Activated CD8-positive, alpha-beta memory T cell treated with anti-CD3 and anti-CD28 coated beads, Interleukin-2, amount 50 U/mL, for 1 hour (primary cell): ENCODE measurements around the gene SLC66A2.
"Not testable (repeated sequence)": the region's sequence is repeated elsewhere in the genome, so short reads cannot be mapped to it uniquely, and the experiment has no call there.

ENCODE experiments used
- DNase-seq: peaks from one replicate; pipeline ENCODE4 v3.0.0-alpha.2; 2020; ENCODE audit errors: extremely low read depth

The SLC66A2 gene

DNA sequence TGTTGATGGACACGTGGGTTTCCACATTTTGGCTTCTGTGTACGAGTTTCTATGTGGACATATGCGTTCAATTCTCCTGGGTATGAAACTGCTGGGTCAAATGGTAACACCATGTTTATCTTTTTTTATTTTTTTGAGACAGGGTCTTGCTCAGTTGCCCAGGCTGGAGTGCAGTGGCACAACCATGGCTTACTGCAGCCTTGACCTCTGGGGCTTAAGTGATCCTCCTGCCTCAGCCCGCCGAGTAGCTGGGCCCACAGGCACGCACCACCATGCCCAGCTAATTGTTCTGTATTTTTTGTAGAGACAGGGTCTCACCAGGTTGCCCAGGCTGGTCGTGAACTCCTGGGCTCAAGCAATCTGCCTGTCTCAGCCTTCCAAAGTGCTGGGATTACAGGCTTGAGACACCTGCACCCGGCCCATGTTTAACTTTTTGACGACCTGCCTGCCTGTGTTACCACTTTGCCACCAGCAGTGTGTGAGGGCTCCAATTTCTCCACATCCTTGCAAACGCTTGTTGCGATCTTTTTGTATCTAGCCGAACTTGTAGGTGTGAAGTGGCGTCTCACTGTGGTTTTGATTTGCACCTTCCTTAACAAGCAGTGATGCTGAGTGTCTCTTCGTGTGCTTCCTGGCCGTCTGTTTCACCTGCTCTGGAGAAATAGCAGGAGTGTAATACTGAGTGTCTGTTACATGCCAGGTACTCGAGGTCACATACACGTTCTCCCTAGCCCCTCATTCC is 19.9 kb upstream of the SLC66A2 start:
- DNase-seq = no peak

DNA sequence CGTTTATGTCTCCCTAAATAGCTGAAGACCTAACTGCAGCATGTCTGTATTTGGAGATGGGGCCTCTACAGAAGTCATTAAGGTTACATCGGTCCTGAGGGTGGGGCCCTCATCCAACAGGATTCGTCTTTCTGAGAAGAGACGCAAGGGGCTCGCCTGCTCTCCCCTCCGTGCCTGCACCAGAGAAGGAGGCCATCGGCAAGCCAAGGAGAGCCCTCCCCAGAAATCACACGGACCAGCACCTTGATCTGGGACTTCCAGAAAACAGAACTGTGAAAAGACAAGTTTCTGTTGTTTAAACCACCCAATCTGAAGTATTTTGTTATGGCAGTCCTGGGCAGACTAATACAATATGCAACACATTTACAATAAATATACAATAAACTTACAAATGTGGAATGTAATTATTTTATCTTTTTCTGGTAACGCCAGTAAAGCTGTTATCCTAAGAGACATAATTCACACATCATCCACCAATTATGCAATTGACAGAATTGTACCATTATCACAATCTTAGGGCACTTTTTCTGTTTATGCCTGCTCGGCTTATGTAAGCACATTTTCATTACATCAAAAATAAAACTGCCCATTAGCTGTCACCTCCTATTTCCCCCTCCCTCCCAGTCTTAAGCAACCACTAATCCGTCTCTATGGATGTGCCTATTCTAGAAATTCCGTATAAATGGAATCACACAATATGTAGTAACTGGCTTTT is 19.1 kb upstream of the SLC66A2 start:
- no peak for DNase-seq

DNA sequence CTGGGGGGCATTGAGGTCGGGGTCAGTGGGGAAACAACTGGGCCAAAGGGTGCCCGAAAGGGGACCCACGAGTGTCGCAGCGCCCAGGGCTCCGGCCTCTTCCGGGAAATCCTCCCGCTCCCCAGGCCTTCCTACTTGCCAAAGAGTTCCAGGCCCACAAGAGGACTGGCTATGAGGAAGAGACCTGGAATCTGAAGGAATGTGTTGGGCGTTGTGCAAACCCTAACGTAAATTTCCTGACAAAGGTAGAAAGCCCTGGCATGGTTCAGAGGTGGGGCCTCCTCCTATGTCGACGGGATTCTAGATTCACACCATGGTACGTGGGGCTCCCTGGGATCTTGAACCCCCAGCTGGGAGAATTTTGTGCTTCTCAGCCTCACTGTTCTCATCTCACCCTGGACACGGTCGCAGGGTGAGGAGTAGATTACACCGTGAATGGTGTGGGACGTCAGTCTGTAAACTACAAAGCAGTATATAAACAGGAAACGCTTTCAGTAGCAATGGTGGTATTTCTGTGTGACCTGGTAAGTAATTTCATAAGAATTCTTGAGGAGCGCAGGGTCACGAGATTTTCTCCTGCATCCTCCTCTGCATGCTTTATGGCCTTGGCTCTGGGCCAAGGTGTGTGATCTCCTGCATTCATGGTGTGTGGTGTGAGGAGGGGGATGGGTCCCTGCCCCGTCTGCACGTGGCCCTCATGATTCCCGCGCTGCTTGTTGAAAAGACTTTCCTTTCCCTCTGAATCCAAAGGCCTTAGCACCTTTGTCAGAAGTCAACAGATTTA is 13.9 kb upstream of the SLC66A2 start:
- no peak for DNase-seq

DNA sequence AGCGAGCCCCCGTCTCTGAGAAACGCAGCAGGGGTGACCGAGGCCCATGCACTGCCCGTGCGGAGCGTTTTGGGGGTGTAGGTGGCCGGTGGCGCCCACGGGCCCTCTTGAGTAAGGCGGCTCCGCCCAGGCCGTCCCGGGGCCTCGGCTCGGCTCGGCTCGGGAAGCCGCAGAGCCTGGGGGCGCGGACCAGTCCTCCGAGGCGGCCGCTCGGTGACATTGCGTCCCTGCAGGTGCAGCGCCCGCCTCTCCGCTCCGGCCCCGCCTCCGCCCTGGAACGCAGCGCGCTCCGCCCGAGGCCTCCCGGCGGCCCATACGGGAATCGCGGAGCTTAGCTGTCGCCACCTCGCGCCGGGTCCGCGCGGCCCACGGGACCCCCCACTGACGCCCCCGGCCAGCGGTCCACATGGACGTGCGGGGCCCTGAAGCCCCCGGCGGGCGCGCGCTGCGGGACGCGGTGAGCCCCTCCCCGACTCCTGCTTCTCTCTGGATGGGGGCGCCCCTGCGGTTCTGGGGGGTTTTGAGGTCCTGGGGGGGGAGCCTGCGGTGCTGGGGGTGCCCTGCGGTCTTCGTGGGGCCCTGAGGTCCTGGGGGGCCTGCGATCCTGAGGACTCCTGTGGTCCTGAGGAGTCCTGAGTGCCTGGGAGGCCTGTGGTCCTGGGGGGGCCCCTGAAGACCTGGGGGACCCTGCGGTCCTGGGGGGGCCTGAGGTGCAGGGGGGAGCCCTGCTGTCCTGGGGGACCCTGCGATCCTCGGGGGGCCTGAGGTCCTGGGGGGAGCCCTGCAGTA is 13.1 kb upstream of the SLC66A2 start, which contains the start of gene HSBP1L1:
Gene HSBP1L1 (plus strand): TSS at position 314 of the 789 bp plus-strand sequence. CDS start 93 bp downstream, at position 407.
- no peak for DNase-seq

DNA sequence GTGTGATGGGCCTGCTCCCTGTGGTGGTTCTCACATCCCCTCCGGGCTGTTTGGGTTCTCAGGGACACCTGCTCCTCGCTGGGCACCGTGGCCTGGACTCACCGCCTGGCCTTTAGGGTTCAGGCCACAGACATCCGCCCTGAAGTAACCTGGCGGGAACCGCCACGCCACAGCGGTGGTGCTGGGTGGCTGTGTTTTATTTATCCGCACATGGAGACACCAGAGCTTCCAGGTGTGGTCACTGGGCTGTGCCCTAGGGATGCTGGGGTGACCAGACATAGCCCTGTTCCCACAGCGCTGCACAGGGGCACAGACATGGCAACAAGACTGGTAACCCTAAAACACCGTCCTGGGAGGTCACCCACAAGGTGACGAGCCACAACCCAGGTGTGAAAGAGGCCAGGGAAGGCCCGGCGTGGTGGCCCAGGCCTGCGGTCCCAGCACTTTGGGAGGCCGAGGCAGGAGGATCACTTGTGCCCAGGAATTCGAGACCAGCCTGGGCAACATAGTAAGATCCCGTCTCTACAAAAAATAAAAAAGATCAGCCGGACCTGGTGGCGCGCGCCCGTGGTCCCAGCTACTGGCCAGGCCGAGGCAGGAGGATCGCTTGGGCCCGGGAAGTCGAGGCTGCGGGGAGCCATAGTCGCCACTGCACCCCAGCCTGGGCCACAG is 12.3 kb upstream of the SLC66A2 start:
- no peak for DNase-seq

DNA sequence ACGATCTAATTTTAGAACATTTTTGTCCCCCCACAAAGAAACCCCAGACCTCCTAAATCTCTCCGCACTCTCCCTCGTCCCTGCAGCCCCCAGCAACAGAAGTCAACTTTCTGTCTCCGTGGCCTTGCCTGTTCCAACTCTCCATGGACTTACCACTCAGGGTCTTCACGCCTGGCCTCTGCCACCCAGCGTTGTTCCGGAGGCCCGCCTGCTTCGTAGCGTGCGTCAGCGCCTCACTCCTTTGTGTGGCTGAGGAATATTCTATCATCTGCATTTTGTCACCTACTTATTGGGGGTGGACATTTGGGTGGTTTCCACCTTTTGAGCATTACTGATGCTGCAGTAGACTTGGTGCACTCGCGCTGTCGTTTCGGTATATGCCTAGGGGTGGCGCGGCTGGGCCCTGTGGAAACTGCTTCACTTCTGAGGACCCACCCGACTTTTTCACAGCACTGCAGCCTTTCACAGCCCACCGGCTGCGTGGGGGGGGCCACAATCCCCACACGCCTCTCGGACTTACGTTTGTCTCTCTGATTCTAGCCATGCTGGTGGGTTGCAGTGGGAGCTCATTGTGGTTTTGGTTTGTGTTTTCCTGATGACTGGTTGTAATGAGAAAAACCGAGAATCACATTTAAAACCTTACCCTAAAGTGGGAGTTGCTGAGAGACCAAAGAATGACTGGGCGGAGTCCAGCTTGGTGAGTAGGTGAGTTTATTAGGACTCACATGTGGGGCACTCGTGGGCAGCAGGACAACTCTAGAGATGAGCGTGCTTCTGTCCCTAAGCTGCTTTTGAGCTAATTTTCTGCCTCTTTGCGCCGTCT is 11.6 kb upstream of the SLC66A2 start:
- no peak for DNase-seq

DNA sequence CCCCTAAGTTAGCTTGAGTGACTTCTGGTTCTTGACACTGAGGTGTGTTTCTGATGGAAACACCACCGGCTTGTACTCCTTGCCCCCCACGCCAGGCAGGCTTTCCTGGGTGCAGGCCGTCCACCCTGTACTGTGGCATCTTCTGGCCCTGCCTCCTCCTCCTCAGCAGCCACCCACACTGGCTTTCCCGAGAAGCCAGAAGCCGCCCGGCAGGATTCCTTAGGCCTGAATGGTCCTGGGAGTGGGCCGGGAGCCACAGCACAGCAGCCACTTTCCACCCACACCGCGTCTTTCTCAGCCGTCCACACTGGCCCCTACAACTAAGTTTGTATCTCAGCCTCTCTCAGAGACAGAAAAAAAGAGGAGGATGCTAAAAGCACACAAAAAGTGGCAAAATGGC is 10.9 kb upstream of the SLC66A2 start:
- no peak for DNase-seq

DNA sequence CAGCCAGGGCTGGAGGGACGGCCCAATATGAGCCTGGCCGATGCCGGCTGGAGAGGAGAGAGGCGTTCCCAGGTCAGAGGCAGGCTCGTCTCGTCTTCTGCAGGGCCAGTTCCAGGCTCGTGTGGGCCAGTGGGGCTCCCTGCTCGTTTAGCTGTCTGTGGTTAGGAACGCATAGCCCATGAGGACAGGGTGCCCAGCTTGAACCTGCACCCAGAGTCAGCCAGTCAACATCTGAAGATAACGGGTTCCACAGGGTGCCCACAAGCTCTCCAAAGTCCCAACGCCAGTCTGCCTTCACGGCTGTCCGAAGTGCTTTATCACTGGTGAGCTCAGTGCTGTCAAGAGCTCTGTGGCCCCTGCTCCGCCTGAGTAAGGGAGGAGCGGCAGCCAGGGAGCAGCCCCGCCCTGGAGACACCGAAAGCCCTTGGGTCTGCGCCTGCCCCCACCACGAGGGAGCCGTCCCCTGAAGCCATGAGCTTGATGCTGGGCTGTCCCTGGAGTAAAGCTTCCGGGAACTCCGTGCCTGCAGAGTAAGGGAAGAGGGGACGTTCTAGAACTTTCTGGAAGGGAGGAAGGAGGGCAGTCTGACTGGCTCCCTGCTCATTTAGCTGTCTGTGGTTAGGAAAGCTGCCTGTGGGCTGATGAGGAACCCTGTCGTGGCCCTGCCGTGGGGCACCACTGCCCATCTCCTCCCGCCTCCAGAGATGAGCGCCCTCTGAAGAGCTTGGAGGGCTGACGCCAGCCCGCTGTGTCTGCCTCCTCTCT is 10.3 kb upstream of the SLC66A2 start:
- no peak for DNase-seq

DNA sequence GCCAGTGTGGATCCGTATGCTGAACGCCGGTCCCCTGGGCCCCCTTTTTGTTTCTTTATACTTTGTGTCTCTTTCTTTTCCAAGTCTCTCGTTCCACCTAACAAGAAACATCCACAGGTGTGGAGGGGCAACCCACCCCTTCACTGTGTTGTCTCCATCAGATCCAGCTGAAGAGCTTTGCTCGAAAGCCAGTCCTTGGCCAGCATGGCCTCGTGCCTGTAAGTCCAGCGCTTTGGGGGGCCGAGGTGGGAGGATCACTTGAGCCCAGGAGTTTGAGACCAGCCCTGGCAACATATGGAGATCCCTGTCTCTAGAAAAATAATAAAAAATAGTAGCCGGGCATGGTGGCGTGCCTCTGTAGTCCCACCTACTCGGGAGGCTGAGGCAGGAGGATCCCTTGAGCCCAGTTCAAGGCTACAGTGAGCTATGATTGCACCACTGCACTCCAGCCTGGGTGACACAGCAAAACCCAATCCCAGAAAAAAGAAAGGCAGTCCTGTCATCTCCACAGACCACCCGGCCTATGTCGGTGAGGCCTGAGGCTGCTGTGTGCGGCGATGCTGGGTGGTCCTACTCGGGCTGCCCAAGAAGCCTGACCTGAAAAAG is 9.6 kb upstream of the SLC66A2 start:
- DNase-seq = no peak

DNA sequence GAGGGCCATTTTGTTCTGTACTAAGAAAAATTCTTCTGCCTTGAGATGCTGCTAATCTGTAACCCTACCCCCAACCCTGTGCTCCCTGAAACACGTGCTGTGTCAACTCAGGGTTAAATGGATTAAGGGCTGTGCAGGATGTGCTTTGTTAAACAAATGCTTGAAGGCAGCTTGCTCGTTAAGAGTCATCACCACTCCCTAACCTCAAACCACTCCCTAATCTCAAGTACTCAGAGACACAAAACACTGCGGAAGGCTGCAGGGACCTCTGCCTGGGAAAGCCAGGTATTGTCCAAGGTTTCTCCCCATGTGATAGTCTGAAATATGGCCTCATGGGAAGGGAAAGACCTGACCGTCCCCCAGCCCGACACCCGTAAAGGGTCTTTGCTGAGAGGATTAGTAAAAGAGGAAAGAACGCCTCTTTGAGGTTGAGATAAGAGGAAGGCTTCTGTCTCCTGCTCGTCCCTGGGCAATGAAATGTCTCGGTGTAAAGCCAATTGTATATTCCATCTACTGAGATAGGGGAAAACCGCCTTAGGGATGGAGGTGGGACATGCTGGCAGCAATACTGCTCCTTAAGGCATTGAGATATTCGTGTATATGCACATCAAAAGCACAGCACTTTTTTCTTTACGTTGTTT is 8.8 kb upstream of the SLC66A2 start:
- DNase-seq = not testable (repeated sequence)

DNA sequence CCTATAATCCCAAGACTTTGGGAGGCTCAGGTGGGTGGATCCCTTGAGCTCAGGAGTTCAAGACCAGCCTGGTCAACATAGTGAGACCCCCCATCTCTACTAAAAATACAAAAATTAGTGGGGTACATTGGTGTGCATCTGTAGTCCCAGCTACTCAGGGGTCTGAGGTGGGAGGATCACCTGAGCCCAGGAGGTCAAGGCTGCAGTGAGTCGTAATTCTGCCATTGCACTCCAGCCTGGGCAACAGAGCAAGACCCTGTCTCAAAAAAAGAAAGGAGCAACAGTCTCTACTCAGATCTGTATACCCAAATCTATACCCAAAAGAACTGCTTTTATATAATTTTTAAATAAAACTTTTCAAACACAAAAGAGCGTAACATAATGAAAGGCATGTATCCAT is 7.5 kb upstream of the SLC66A2 start:
- DNase-seq = no peak

DNA sequence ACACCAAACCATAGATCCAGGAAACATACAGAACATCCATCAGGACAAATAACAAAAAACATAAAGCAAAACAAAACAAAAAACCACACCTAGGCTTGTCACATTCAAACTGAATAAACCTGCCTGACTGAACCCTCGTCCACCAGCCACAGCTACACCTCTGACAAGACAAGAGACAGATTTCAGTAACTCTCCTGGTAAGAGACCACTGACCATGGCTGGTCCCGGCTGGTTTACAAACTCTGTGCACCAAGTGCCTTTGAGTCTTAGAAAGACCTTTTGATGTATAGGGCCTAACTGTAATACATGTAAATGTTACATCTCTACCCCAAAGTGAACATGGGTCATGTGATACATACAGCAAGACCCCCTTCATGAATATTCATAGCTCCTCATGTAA is 4.8 kb upstream of the SLC66A2 start:
- DNase-seq = no peak

DNA sequence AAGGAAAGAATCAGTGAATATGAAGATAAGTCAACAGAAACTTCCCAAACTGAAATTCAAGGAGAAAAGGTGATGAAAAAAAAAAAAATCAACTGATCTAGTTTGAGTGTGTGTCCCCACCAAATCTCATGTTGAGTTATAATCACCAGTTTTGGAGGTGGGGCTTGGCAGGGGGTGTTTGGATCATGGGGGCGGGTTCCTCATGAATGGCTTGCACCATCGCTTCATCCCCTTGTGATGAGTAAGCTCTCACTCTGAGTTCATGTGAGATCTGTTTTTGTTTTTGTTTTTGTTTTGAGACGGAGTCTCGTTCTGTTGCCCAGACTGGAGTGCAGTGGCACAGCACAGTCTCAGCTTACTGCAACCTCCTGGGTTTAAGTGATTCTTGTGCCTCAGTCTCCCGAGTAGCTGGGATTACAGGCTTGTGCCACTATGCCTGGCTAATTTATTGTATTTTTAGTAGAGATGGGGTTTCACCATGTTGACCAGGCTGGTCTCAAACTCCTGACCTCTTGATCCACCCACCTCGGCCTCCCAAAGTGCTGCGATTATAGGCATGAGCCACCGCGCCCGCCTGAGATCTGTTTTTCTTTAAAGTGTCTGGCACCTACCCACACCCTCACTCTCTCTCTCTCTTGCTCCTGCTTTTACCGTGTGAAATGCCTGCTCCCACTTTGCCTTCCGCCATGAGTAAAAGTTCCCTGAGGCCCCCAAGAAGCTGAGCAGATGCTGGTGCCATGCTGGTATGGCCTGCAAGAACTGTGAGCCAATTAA is 4.0 kb upstream of the SLC66A2 start:
- DNase-seq = no peak

DNA sequence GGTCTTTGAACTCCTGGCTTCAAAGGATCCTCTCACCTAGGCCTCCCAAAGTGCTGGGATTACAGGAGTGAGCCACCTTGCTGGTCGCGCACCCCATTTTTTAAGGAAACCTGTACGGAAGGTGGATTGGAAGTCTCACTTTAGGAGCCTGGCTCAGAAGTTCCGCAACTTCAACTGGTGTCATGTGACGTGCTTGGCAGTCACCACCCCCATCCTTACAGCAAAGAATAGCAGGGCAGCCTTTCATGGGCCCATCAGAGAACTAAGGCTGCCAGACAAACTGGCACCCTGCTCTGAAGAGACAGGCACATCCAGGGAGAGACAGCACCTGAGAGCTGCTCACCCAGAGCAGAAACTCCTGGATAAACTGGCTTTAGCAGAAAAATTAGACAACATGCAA is 3.3 kb upstream of the SLC66A2 start:
- DNase-seq = no peak

DNA sequence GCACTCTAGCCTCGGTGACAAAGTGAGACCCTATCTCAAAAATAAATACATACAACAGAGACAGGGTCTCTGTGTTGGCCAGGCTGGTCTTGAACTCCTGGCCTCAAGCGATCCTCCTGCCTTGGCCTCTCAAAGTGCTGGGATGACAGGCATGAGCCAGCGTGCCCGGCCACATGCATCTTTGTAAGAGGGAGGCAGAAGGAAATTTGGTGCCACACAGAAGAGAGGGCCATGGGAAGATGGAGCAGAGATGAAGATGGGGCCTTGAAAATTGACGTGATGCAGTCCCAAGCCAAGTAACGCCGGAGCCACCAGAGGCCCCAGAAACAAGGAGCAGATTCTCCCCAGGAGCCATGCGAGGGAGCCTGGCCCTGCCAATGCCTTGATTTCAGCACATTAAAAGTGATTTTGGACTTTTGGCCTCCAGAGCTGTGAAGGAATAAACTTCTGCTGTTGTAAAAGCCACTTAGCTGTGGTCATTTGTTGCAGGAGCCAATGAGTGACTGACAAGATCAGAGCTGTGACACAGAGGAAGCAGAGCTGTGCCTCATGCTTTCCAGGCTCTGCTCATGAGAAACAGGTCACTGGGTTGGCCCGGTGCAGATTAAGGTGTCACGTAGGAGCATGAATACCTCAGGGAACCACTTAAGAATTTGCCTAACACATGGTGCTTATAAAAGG is 2.7 kb upstream of the SLC66A2 start:
- no peak for DNase-seq

DNA sequence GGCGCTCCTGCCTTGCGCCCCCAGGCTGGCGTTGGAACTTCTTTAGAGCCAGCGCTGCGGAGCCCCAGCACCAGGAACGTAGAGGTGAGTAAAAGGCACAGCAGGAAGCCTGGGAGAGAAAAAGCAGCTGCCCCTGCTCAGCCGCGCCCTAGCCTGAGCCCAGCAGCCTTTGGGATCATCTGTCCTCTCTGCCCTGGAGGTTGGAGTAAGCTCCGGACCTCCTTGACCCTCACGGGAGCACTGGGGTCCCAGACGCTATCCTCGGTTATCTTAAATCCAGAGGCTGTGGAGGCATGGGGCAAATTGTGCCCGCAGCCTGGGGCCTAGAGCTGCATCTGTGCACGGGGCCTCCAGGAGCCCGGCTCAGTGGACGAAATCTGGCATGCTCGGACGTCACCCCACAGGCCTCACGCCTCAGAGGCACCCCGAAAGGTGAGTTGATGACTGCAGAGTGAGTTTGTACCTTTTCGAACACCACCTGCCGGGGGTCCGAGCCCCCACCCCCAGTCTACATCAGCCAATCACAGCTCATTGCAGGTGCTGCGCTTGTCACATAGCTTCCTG is 1.6 kb upstream of the SLC66A2 start:
- no peak for DNase-seq

DNA sequence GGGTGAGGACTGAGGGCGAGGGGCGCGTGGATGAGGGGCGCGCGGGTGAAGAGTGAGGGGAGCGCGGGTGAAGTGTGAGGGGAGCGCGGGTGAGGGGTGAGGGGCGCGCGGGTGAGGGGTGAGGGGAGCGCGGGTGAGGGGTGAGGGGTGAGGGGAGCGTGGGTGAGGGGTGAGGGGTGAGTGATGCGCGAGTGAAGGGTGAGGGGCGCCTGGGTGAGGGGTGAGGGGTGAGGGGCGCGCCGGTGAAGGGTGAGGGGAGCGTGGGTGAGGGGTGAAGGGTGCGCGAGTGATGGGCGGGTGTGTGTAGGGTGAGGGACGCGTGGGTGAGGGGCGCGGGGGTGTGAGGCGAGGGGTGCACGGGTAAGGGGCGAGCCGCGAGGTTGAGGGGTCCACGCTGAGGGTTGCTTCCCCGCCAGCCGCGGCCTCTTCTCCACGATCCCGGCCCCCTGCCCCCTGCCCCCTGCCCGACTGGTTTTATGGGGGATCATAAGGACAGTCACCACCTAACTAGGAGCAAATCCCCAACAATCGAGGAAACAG is 1.1 kb upstream of the SLC66A2 start:
- no peak for DNase-seq
